Neural progenitor cell (in vitro differentiated cells): ENCODE results near the gene SCG5. TPM values are rescaled to one million over a fixed set of nuclear protein-coding genes. Genes with fewer than 3 reads are reported as not detected.

Experiments
- DNase-seq: peaks from one replicate; pipeline ENCODE4 v3.0.0-alpha.2; 2016; ENCODE audit warnings: low spot score
- H2AFZ ChIP-seq: fragments of 200-600 bp; sonication (generic); replicated peaks from 2 replicates; pipeline ENCODE4 v1.6.1; 2016; ENCODE audit warnings: antibody characterized with exemption
- H3F3A ChIP-seq: fragments of 200-600 bp; sonication (generic); 2 replicates; pipeline ENCODE4 v1.6.1; 2016; ENCODE audit warnings: antibody characterized with exemption, low read depth
- H3K27ac ChIP-seq: fragments of 200-600 bp; sonication (generic); 2 replicates; pipeline ENCODE4 v1.5.1; 2016; ENCODE audit warnings: mild to moderate bottlenecking
- H3K27me3 ChIP-seq: fragments of 200-600 bp; sonication (generic); 2 replicates; pipeline ENCODE4 v1.6.1; 2016; ENCODE audit warnings: mild to moderate bottlenecking, moderate library complexity
- H3K36me3 ChIP-seq: fragments of 200-600 bp; sonication (generic); 2 replicates; pipeline ENCODE4 v1.5.1; 2016
- H3K4me1 ChIP-seq: fragments of 200-600 bp; sonication (generic); 2 replicates; pipeline ENCODE4 v1.6.1; 2016; ENCODE audit warnings: mixed run types
- H3K4me2 ChIP-seq: fragments of 200-600 bp; sonication (generic); 2 replicates; pipeline ENCODE4 v1.6.1; 2016
- H3K4me3 ChIP-seq: fragments of 200-600 bp; sonication (generic); 2 replicates; pipeline ENCODE4 v1.5.1; 2016
- H3K79me2 ChIP-seq: fragments of 200-600 bp; sonication (generic); 2 replicates; pipeline ENCODE4 v1.6.1; 2016; ENCODE audit warnings: low read depth
- H3K9ac ChIP-seq: fragments of 200-600 bp; sonication (generic); 2 replicates; pipeline ENCODE4 v1.6.1; 2016
- H3K9me3 ChIP-seq: fragments of 200-600 bp; sonication (generic); 2 replicates; pipeline ENCODE4 v1.5.1; 2016; ENCODE audit warnings: low read depth
- H4K20me1 ChIP-seq: fragments of 200-600 bp; sonication (generic); 2 replicates; pipeline ENCODE4 v1.6.1; 2016; ENCODE audit warnings: low read depth
- H3K27ac Mint-ChIP-seq: 3 replicates; pipeline ENCODE4 v1.8.0; 2021; ENCODE audit warnings: mixed read lengths
- H3K27me3 Mint-ChIP-seq: 2 replicates; pipeline ENCODE4 v1.8.0; 2022; ENCODE audit warnings: low read depth, mild to moderate bottlenecking, inconsistent platforms, moderate library complexity, mixed read lengths; ENCODE audit not compliant: insufficient read depth
- H3K36me3 Mint-ChIP-seq: 3 replicates; pipeline ENCODE4 v1.8.0; 2021; ENCODE audit warnings: mixed read lengths
- H3K4me1 Mint-ChIP-seq: 3 replicates; pipeline ENCODE4 v1.8.0; 2021; ENCODE audit warnings: mixed read lengths
- H3K4me3 Mint-ChIP-seq: 3 replicates; pipeline ENCODE4 v1.8.0; 2021; ENCODE audit warnings: mild to moderate bottlenecking, moderate library complexity, mixed read lengths
- H3K9me3 Mint-ChIP-seq: 3 replicates; pipeline ENCODE4 v1.8.0; 2020; ENCODE audit warnings: mixed read lengths
- EZH2 ChIP-seq: fragments of 200-600 bp; sonication (generic); IDR thresholded peaks from 2 replicates; pipeline ENCODE4 v1.6.1; 2017; ENCODE audit warnings: antibody characterized with exemption, mild to moderate bottlenecking, moderate library complexity
- EZH2phosphoT487 ChIP-seq: fragments of 200-600 bp; sonication (generic); IDR thresholded peaks from 2 replicates; pipeline ENCODE4 v1.6.1; 2017; ENCODE audit warnings: antibody characterized with exemption
- total RNA-seq: library from RNA; depleted of rRNA; stranded (reverse); fragments of >200 nt; gene quantifications from 2 replicates; pipeline ENCODE4 v1.2.3, GENCODE V29; 2015; ENCODE audit warnings: low replicate concordance
- TF ChIP-seq, protein P1 (sequence below): fragments of 200-600 bp; sonication (generic); IDR thresholded peaks from 2 replicates; pipeline ENCODE4 v1.5.1; 2017; ENCODE audit warnings: antibody characterized with exemption, mild to moderate bottlenecking

The SCG5 gene
- total RNA-seq, 1 donor from 2014 or later = 101 TPM

DNA sequence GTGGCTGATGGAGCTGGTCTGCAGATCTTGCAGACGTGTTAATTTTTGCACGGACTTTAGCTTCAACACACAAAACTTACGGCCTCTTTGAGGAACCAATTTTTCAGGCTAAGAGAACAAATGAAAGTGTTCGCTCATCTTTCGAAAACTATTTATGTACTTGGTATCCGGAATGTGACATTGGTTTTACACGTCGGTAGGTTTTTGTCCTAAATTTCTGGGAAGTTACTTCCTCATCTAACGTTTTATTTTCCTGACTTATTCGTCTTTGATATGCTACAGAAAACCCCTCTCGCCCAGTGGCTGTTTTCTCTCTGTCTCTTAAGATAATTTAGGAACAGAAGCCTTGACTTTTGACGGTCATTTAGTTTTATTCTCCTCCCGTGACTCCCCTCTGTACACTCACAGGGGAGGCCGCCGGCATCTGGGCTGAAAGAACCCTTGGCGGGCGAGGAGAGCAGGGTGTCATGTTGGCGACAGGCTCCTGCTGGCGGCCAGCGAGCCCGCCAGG, 75.5 kb downstream of the SCG5 start:
- peak overlapping the region; percentile 76 for H3K4me3 Mint-ChIP-seq
- TF ChIP-seq, protein P1, sequence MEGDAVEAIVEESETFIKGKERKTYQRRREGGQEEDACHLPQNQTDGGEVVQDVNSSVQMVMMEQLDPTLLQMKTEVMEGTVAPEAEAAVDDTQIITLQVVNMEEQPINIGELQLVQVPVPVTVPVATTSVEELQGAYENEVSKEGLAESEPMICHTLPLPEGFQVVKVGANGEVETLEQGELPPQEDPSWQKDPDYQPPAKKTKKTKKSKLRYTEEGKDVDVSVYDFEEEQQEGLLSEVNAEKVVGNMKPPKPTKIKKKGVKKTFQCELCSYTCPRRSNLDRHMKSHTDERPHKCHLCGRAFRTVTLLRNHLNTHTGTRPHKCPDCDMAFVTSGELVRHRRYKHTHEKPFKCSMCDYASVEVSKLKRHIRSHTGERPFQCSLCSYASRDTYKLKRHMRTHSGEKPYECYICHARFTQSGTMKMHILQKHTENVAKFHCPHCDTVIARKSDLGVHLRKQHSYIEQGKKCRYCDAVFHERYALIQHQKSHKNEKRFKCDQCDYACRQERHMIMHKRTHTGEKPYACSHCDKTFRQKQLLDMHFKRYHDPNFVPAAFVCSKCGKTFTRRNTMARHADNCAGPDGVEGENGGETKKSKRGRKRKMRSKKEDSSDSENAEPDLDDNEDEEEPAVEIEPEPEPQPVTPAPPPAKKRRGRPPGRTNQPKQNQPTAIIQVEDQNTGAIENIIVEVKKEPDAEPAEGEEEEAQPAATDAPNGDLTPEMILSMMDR = no peak
- peak; percentile 73 for TF ChIP-seq EZH2
- TF ChIP-seq EZH2phosphoT487 = peak; percentile 38
- H3K9me3 Mint-ChIP-seq = no peaks in the 10 kb centered on the region
- H3K4me2 ChIP-seq = peak overlapping the region; percentile 92
- peaks cover 29% of the 10 kb centered on the region for H3K4me1 ChIP-seq
- peak overlapping the region; percentile 96 for H2AFZ ChIP-seq
- H3K4me1 Mint-ChIP-seq = peaks cover 26% of the 10 kb centered on the region
- no peaks in the 10 kb centered on the region for H3K9me3 ChIP-seq
- no peak overlapping the region for H3K27ac Mint-ChIP-seq
- H3K4me3 ChIP-seq = peak overlapping the region; percentile 45
- peaks cover 5% of the 10 kb centered on the region for H4K20me1 ChIP-seq
- no peaks in the 10 kb centered on the region for H3K36me3 ChIP-seq
- H3K27me3 Mint-ChIP-seq = peaks cover 44% of the 10 kb centered on the region
- no peaks in the 10 kb centered on the region for H3K36me3 Mint-ChIP-seq
- no peak overlapping the region for H3K27ac ChIP-seq
- peaks cover 86% of the 10 kb centered on the region for H3K27me3 ChIP-seq
- peaks cover 9% of the 10 kb centered on the region for H3K79me2 ChIP-seq
- no peak for DNase-seq
- H3K9ac ChIP-seq = no peak overlapping the region
- peaks cover 38% of the 10 kb centered on the region for H3F3A ChIP-seq

DNA sequence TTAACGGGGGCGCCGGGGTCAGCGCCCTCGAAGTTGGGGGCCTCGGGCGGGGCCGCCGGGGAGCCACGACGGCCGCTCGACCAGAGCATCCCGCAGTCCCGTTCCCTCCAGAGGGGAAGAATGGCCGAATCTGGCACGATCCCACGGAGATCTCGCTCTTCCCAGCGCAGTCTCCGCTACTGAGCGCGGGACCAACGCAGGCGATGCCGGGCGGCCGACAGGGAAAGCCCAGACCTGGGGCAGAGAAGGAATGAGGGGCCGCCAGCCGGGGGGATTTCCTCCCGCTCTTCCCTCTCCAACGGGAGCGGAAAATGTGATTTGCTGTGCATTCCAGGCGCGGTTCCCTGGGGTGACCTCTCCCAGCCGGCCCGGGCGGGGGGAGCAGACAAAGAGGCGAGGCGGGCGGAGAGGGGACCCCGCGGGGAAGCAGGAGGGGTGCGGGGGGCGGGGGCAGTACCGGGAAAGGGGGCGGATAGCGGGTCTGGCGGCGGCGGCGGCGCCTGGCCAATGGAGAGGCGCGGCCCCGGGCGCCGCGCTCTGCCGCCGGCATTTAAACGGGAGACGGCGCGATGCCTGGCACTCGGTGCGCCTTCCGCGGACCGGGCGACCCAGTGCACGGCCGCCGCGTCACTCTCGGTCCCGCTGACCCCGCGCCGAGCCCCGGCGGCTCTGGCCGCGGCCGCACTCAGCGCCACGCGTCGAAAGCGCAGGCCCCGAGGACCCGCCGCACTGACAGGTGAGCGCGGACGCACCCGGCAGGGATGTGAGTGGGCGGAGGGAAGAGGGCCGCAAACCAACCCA, 76.1 kb downstream of the SCG5 start, which contains the start of gene GREM1:
Gene GREM1, plus strand, starts transcription at position 579 of the 801 bp plus-strand sequence. CDS start 12,687 bp downstream, outside the sequence.
- TF ChIP-seq, protein P1 = no peak
- TF ChIP-seq EZH2phosphoT487 (peak; percentile 75), EZH2 (peak; percentile 57)
- no peaks in the 10 kb centered on the region for H3K9me3 Mint-ChIP-seq
- peaks cover 5% of the 10 kb centered on the region for H4K20me1 ChIP-seq
- peak within 1 kb of the TSS; percentile 86 for H3K4me3 Mint-ChIP-seq
- H2AFZ ChIP-seq = peak within 1 kb of the TSS; percentile 96
- peaks cover 29% of the 10 kb centered on the region for H3K4me1 ChIP-seq
- H3K27ac Mint-ChIP-seq = no peak within 1 kb of the TSS
- no peaks in the 10 kb centered on the region for H3K9me3 ChIP-seq
- peaks cover 89% of the 10 kb centered on the region for H3K27me3 ChIP-seq
- DNase-seq = peak; percentile 90
- no peak within 1 kb of the TSS for H3K27ac ChIP-seq
- H3K4me2 ChIP-seq = peak within 1 kb of the TSS; percentile 92
- H3K4me1 Mint-ChIP-seq = peaks cover 26% of the 10 kb centered on the region
- peaks cover 9% of the 10 kb centered on the region for H3K79me2 ChIP-seq
- H3K27me3 Mint-ChIP-seq = peaks cover 44% of the 10 kb centered on the region
- H3F3A ChIP-seq = peaks cover 38% of the 10 kb centered on the region
- H3K36me3 Mint-ChIP-seq = no peaks in the 10 kb centered on the region
- no peaks in the 10 kb centered on the region for H3K36me3 ChIP-seq
- peak within 1 kb of the TSS; percentile 45 for H3K4me3 ChIP-seq
- no peak within 1 kb of the TSS for H3K9ac ChIP-seq

DNA sequence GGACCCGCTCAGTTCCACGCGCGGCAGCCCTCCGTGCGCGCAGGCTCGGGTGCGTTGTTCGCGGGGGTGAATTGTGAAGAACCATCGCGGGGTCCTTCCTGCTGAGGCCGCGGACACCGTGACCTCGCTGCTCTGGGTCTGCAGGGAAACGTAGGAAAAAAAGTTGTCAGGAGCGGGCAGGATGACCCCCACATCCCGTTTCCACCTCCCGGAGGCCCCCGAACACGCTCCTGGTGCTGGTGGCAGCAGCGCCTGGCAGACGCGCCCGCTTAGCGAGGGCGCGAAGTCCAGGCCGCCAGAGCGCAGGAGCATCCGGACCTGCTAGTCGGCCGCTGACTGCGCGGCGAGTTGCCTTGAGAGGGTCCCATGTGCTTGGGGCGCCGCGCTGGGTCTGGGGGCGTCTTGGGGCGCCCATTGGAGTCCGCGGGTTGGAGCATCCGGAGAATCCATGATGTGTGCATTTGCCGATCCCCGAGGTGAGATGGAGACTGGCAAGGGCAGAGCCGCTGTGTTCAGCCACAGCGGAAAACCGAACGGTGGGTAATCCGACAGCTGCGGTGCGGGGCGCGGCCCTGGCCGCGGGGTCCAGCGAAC, 76.8 kb downstream of the SCG5 start:
- peaks cover 25% of the 10 kb centered on the region for H3K4me1 Mint-ChIP-seq
- H3K9me3 Mint-ChIP-seq = no peaks in the 10 kb centered on the region
- Histone ChIP-seq H3F3A (peaks cover 38% of the 10 kb centered on the region), H3K36me3 (no peaks in the 10 kb centered on the region), H4K20me1 (peaks cover 5% of the 10 kb centered on the region), H3K79me2 (peaks cover 9% of the 10 kb centered on the region), H2AFZ (peak overlapping the region; percentile 96), H3K4me2 (peak overlapping the region; percentile 92), H3K27me3 (peaks cover 90% of the 10 kb centered on the region), H3K9ac (no peak overlapping the region), H3K9me3 (no peaks in the 10 kb centered on the region), H3K4me3 (peak overlapping the region; percentile 45), H3K4me1 (peaks cover 29% of the 10 kb centered on the region), H3K27ac (no peak overlapping the region)
- no peak overlapping the region for H3K27ac Mint-ChIP-seq
- no peaks in the 10 kb centered on the region for H3K36me3 Mint-ChIP-seq
- peak; percentile 76 for DNase-seq
- peak overlapping the region; percentile 83 for H3K4me3 Mint-ChIP-seq
- peak; percentile 72 for TF ChIP-seq EZH2phosphoT487
- TF ChIP-seq, protein P1 = no peak
- peak; percentile 73 for TF ChIP-seq EZH2
- H3K27me3 Mint-ChIP-seq = peaks cover 44% of the 10 kb centered on the region
